Measurements from ENCODE around the gene FSTL4.

Gene FSTL4

DNA sequence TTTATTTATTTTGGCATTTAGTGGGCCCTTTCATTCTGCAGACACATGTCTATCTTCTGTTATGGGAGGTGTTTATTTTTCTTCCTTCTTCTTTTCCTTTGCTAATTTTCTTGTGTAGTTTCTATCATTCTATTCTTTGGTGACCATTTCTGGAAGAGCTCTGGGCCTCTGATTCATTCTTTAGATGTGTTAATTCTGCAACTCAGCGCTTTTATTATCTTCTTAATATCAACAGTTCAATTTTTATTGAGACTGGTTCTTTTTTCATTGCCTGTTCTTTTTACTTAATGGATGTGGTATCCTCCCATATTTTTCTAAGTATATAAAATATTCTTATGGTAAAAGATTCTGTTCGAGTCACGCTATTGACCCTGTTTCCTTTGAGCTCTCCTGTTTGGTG lies 448.5 kb downstream of the FSTL4 start:
- H4K20me1 ChIP-seq (ENCODE audit: insufficient read depth, low read length): no peaks in the 10 kb centered on the region
- TF ChIP-seq, protein P1, sequence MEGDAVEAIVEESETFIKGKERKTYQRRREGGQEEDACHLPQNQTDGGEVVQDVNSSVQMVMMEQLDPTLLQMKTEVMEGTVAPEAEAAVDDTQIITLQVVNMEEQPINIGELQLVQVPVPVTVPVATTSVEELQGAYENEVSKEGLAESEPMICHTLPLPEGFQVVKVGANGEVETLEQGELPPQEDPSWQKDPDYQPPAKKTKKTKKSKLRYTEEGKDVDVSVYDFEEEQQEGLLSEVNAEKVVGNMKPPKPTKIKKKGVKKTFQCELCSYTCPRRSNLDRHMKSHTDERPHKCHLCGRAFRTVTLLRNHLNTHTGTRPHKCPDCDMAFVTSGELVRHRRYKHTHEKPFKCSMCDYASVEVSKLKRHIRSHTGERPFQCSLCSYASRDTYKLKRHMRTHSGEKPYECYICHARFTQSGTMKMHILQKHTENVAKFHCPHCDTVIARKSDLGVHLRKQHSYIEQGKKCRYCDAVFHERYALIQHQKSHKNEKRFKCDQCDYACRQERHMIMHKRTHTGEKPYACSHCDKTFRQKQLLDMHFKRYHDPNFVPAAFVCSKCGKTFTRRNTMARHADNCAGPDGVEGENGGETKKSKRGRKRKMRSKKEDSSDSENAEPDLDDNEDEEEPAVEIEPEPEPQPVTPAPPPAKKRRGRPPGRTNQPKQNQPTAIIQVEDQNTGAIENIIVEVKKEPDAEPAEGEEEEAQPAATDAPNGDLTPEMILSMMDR (IDR thresholded peaks at IDR 0.05; ENCODE audit: low read length): no peak
- no peak for TF ChIP-seq EZH2 (optimal IDR thresholded peaks at IDR 0.05; ENCODE audit: low read depth, low read length)
- no peak for TF ChIP-seq EZH2phosphoT487 (IDR thresholded peaks at IDR 0.05; ENCODE audit: low read length)

DNA sequence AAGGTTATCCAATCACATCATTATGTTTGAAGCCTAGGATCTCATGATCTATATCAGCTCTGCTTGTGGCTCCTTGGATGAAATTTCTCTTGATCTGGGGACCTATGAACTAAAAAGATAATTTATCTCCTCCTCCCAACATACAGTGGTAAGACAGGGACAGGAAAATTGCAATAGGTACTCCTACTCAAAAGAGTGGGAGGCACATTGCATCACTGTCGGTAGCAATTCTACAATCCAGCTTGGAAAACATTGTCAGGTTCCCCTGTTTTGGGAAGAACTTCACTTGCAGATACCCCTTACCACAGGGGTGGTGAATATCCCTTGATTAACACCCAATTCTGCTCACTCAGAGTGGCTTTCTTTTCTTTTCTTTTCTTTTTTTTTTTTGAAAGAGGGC lies 452.8 kb downstream of the FSTL4 start:
- no peak overlapping the region for H3K9ac ChIP-seq (ENCODE audit: low read length)
- DNase-seq: no peak

More for the DNA sequence above, 448.5 kb downstream of the FSTL4 start:
- no peak overlapping the region for H3K27ac ChIP-seq (ENCODE audit: low read length)
- H3K9me2 ChIP-seq (replicated peaks; ENCODE audit: insufficient read depth, low read length): no peaks in the 10 kb centered on the region
- H3K4me1 ChIP-seq (ENCODE audit: low read length): peaks cover 6% of the 10 kb centered on the region; the same call in 1 of the 2 replicates
- H3K4me3 ChIP-seq (ENCODE audit: low read length): no peak overlapping the region
- no peaks in the 10 kb centered on the region for H3K27me3 ChIP-seq (replicated peaks; ENCODE audit: insufficient read depth, low read length)
- no peak overlapping the region for H3K4me2 ChIP-seq (ENCODE audit: low read depth, low read length)
- no peak overlapping the region for H3K9ac ChIP-seq (ENCODE audit: low read length)
- H3F3A ChIP-seq (ENCODE audit: insufficient read depth, low read length): no peaks in the 10 kb centered on the region
- no peak overlapping the region for H2AFZ ChIP-seq (ENCODE audit: low read length)
- no peaks in the 10 kb centered on the region for H3K79me2 ChIP-seq (ENCODE audit: low read length)
- DNase-seq: no peak
- no peaks in the 10 kb centered on the region for H3K9me3 ChIP-seq (replicated peaks; ENCODE audit: insufficient read depth, low read length)
- no peaks in the 10 kb centered on the region for H3K36me3 ChIP-seq (replicated peaks; ENCODE audit: insufficient read depth, low read length)

DNA sequence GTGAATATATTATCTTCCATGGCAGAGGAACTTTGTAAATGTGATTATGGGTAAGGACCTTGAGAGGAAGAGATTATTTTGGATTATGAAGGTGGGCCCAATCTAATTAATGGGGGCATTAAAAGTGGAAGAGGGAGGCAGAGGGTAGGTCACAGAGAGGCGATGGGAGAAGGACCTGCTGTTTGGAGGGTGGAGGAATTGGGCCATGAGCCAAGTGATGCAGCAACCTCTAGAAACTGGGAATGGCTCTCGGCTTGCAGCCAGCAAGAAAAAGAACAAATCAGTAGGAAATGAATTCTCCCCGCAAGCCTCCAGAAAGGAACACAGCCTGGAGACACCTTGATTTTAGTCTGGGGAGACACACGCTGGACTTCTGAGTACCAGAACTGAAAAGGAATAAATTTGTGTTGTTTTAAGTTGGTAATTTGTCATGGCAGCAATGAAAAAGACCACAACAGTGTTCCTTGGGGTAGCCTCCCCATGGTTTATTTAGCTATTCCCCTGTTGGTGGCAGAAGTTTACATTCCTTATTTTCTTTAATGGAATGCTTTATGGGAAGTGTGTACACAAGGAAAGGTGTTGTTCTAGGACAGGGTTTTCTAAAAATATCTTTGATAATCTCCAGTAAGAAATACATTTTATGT lies 456.9 kb downstream of the FSTL4 start:
- Histone ChIP-seq H3K79me2 (ENCODE audit: low read length) (no peaks in the 10 kb centered on the region), H3K9ac (ENCODE audit: low read length) (no peak overlapping the region), H3K4me2 (ENCODE audit: low read depth, low read length) (no peak overlapping the region), H3K9me2 (replicated peaks; ENCODE audit: insufficient read depth, low read length) (no peaks in the 10 kb centered on the region), H4K20me1 (ENCODE audit: insufficient read depth, low read length) (no peaks in the 10 kb centered on the region), H3K4me3 (ENCODE audit: low read length) (no peak overlapping the region), H3K27me3 (replicated peaks; ENCODE audit: insufficient read depth, low read length) (no peaks in the 10 kb centered on the region), H3F3A (ENCODE audit: insufficient read depth, low read length) (no peaks in the 10 kb centered on the region), H3K27ac (ENCODE audit: low read length) (no peak overlapping the region), H2AFZ (ENCODE audit: low read length) (no peak overlapping the region), H3K36me3 (replicated peaks; ENCODE audit: insufficient read depth, low read length) (no peaks in the 10 kb centered on the region), H3K4me1 (ENCODE audit: low read length) (no peaks in the 10 kb centered on the region), H3K9me3 (replicated peaks; ENCODE audit: insufficient read depth, low read length) (no peaks in the 10 kb centered on the region)
- TF ChIP-seq, protein P1 (IDR thresholded peaks at IDR 0.05; ENCODE audit: low read length): no peak
- no peak for TF ChIP-seq EZH2 (optimal IDR thresholded peaks at IDR 0.05; ENCODE audit: low read depth, low read length)
- no peak for TF ChIP-seq EZH2phosphoT487 (IDR thresholded peaks at IDR 0.05; ENCODE audit: low read length)
- DNase-seq: no peak

More for the DNA sequence above, 452.8 kb downstream of the FSTL4 start:
- Histone ChIP-seq H3K4me3 (ENCODE audit: low read length) (no peak overlapping the region), H3F3A (ENCODE audit: insufficient read depth, low read length) (no peaks in the 10 kb centered on the region), H3K4me2 (ENCODE audit: low read depth, low read length) (no peak overlapping the region), H3K27me3 (replicated peaks; ENCODE audit: insufficient read depth, low read length) (no peaks in the 10 kb centered on the region), H3K9me2 (replicated peaks; ENCODE audit: insufficient read depth, low read length) (no peaks in the 10 kb centered on the region), H3K79me2 (ENCODE audit: low read length) (no peaks in the 10 kb centered on the region), H4K20me1 (ENCODE audit: insufficient read depth, low read length) (no peaks in the 10 kb centered on the region), H3K4me1 (ENCODE audit: low read length) (no peaks in the 10 kb centered on the region), H3K36me3 (replicated peaks; ENCODE audit: insufficient read depth, low read length) (no peaks in the 10 kb centered on the region), H2AFZ (ENCODE audit: low read length) (no peak overlapping the region), H3K9me3 (replicated peaks; ENCODE audit: insufficient read depth, low read length) (no peaks in the 10 kb centered on the region), H3K27ac (ENCODE audit: low read length) (no peak overlapping the region)
- TF ChIP-seq EZH2 (optimal IDR thresholded peaks at IDR 0.05; ENCODE audit: low read depth, low read length) (no peak), EZH2phosphoT487 (IDR thresholded peaks at IDR 0.05; ENCODE audit: low read length) (no peak)
- TF ChIP-seq, protein P1 (IDR thresholded peaks at IDR 0.05; ENCODE audit: low read length): no peak
